Activated T-cell treated with anti-CD3 and anti-CD28 coated beads, Interleukin-2, amount 50 U/mL, for 72 hours (primary cell): ENCODE results near the gene MCUB. TPM values are rescaled to one million over a fixed set of nuclear protein-coding genes. Genes with fewer than 3 reads are reported as not detected.

ENCODE experiments used
- ATAC-seq, 2 donors: fragments of 150-1000 bp; cut with Tn5 transposase; replicated peaks in 1 of 2; 2 replicates each; pipeline ENCODE4 v1.10.0; 2021; ENCODE audit warnings: moderate library complexity in 2 of 2, mild to moderate bottlenecking in 1 of 2
- DNase-seq, 2 donors: peaks; one replicate each; pipeline ENCODE4 v3.0.0; 2021 to 2022; ENCODE audit warnings: mixed read lengths in 1 of 2
- H3K27ac Mint-ChIP-seq: one replicate; pipeline ENCODE4 v1.8.0; 2022; ENCODE audit warnings: mild to moderate bottlenecking, moderate library complexity, mixed read lengths
- H3K27me3 Mint-ChIP-seq: one replicate; pipeline ENCODE4 v1.8.0; 2022; ENCODE audit warnings: low read depth, mixed read lengths
- H3K36me3 Mint-ChIP-seq, 2 donors: one replicate each; pipeline ENCODE4 v1.8.0; 2022; ENCODE audit warnings: mixed read lengths in 2 of 2, mild to moderate bottlenecking in 1 of 2; ENCODE audit not compliant: insufficient read depth in 2 of 2
- H3K4me1 Mint-ChIP-seq: one replicate; pipeline ENCODE4 v1.8.0; 2022; ENCODE audit warnings: low read depth, mixed read lengths
- H3K4me3 Mint-ChIP-seq, 2 donors: one replicate each; pipeline ENCODE4 v1.8.0; 2022; ENCODE audit warnings: mild to moderate bottlenecking in 2 of 2, mixed read lengths in 2 of 2, moderate library complexity in 2 of 2
- H3K9me3 Mint-ChIP-seq, 2 donors: one replicate each; pipeline ENCODE4 v1.8.0; 2022; ENCODE audit warnings: mixed read lengths in 2 of 2
- total RNA-seq, 2 donors: library from RNA; stranded (reverse); gene quantifications; one replicate each; pipeline ENCODE4 v1.2.3, GENCODE V29; 2022

Gene MCUB
- total RNA-seq, 2 donors from 2014 or later = 43.8 to 52.0 TPM

GRCh38 chr4:109648997-109649575, 89.0 kb downstream of the MCUB start:
- DNase-seq (no peak), ATAC-seq (no peak)
- H3K27ac Mint-ChIP-seq = peak overlapping the region; percentile 81
- peaks cover 10 to 14% of the 10 kb centered on the region in 2 donors for H3K36me3 Mint-ChIP-seq
- peaks cover 4 to 9% of the 10 kb centered on the region in 2 donors for H3K9me3 Mint-ChIP-seq
- H3K27me3 Mint-ChIP-seq = no peaks in the 10 kb centered on the region
- H3K4me3 Mint-ChIP-seq = peak overlapping the region; percentile 47 to 79
- peaks cover 32% of the 10 kb centered on the region for H3K4me1 Mint-ChIP-seq

- DNase-seq = peak; percentile 24 to 25
- H3K4me3 Mint-ChIP-seq = peak overlapping the region; percentile 4 to 21
- H3K4me1 Mint-ChIP-seq = peaks cover 32% of the 10 kb centered on the region
- H3K27ac Mint-ChIP-seq = no peak overlapping the region
- H3K36me3 Mint-ChIP-seq = peaks cover 10 to 14% of the 10 kb centered on the region in 2 donors
- no peaks in the 10 kb centered on the region for H3K27me3 Mint-ChIP-seq
- H3K9me3 Mint-ChIP-seq = peaks cover 4 to 9% of the 10 kb centered on the region in 2 donors
- peak; percentile 67 to 68 for ATAC-seq
Measured at GRCh38 chr4:109649872-109650271, 89.8 kb downstream of the MCUB start.

DNA sequence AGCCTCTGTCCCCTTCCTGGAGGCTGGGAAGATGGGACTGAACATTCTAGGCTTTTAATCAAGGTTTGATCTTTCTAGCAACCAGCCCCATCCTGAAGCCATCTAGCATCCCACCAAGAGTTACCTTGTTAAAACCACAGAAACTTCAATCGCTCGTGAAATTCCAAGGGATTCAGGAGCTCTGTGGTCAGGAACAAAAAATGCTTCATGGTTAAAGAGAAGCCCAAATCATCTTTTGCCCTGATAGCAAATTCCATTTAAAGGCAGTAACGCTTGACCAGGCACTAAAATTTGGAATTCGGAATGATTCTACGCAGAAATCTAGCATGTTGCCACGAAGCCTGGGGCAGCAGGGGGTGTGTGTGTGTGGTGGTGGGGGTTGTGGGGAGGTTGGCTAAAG, 95.3 kb downstream of the MCUB start:
- Mint-ChIP-seq H3K4me1 (peaks cover 17% of the 10 kb centered on the region), H3K4me3 (no peak overlapping the region), H3K9me3 (peaks cover 0 to 9% of the 10 kb centered on the region in 2 donors), H3K36me3 (peaks cover 6 to 9% of the 10 kb centered on the region in 2 donors), H3K27me3 (no peaks in the 10 kb centered on the region), H3K27ac (no peak overlapping the region)
- DNase-seq (no peak), ATAC-seq (no peak)

- H3K4me1 Mint-ChIP-seq = peaks cover 9% of the 10 kb centered on the region
Measured at GRCh38 chr4:109657854-109658418, 97.9 kb downstream of the MCUB start.

GRCh38 chr4:109658871-109659410, 98.9 kb downstream of the MCUB start:
- Mint-ChIP-seq H3K4me3 (no peak overlapping the region), H3K27me3 (no peaks in the 10 kb centered on the region), H3K9me3 (no peaks in the 10 kb centered on the region), H3K27ac (no peak overlapping the region), H3K36me3 (no peaks in the 10 kb centered on the region), H3K4me1 (peaks cover 9% of the 10 kb centered on the region)
- ATAC-seq = no peak
- no peak for DNase-seq

More at GRCh38 chr4:109657854-109658418, 97.9 kb downstream of the MCUB start:
- DNase-seq (no peak), ATAC-seq (no peak)
- Mint-ChIP-seq H3K4me3 (no peak overlapping the region), H3K36me3 (peaks cover 1% of the 10 kb centered on the region in 2 donors), H3K27me3 (no peaks in the 10 kb centered on the region), H3K27ac (no peak overlapping the region), H3K9me3 (no peaks in the 10 kb centered on the region)

DNA sequence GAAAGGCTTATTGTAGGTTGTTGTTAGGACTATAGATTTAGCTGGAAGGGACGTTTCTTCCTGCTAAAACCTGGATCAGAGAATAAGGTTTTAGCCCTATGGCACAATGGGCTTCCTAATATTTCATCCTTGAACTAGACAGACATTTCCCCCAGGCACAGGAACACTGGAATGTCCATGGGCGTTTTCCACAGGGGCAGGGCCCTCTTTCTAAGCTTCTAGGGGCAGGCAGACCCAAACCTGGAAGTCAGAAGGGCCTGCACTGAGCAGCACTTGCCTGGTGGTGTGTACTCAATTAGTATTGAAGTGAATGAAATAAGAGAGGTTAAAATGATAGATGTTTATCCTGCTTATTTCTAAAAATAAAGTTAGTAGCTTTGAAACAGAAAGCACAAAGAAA, 102.1 kb downstream of the MCUB start:
- ATAC-seq (no peak), DNase-seq (no peak)
- H3K36me3 Mint-ChIP-seq = peaks cover 0 to 2% of the 10 kb centered on the region in 2 donors
- no peaks in the 10 kb centered on the region for H3K9me3 Mint-ChIP-seq
- no peak overlapping the region for H3K27ac Mint-ChIP-seq
- H3K4me3 Mint-ChIP-seq = no peak overlapping the region
- H3K27me3 Mint-ChIP-seq = no peaks in the 10 kb centered on the region
- peaks cover 24% of the 10 kb centered on the region for H3K4me1 Mint-ChIP-seq

GRCh38 chr4:109662771-109663170, 102.7 kb downstream of the MCUB start:
- Mint-ChIP-seq H3K27me3 (no peaks in the 10 kb centered on the region), H3K9me3 (no peaks in the 10 kb centered on the region), H3K4me3 (no peak overlapping the region), H3K27ac (peak overlapping the region; percentile 40), H3K36me3 (peaks cover 0 to 2% of the 10 kb centered on the region in 2 donors), H3K4me1 (peaks cover 26% of the 10 kb centered on the region)
- DNase-seq (no peak), ATAC-seq (no peak)

DNA sequence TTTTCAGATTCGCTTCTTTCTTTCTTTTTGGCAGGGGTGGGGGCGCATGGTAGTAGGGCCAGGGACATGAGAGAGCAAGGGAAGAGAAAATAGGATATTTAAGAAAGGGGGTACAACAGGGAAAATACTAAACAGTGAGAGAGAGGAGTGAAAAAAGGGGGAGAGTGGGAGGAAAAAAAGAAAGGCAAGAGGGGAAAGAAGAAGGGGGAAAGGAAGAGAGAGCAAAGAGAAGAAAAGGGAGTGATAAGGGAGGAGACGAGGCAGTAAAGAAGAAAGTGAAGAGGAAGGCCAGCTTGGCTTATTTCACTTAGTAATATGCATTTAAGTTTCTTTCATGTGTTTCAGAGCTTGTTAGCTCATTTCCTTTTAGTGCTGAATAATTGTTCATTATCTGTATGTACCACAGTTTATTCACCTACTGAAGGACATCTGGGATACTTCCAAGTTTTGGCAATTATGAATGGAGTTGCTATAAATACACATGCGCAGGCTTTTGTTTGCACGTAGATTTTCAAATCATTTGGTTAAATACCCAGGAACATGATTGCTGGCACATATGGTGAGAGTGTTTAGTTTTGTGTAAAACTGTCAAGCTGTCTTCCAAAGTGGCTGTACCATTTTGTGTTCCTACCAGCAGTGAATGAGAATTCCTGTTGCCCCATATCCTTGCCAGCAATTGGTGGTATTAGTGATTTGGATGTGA, 105.9 kb downstream of the MCUB start:
- Mint-ChIP-seq H3K4me1 (peaks cover 44% of the 10 kb centered on the region), H3K9me3 (no peaks in the 10 kb centered on the region), H3K36me3 (peaks cover 2 to 14% of the 10 kb centered on the region in 2 donors), H3K27me3 (no peaks in the 10 kb centered on the region), H3K4me3 (no peak overlapping the region), H3K27ac (no peak overlapping the region)
- ATAC-seq (no peak), DNase-seq (no peak)

DNA sequence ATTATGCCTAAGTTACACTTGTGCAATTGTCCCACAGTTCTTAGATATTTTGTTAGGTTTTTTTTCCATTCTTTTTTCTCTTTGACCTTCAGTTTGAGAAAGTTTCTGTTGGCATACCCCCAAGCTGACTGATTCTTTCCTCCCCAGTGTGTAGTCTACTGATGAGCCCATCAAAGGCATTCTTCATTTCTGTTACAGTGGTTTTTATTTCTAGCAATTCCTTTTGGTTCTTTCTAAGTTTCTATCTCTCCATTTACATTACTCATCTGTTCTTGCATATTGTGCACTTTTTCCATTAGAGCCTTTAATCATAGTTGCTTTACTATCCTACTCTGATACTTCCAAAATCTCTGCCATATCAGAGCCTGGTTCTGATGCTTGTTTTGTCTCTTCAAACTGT, 111.3 kb downstream of the MCUB start:
- Mint-ChIP-seq H3K27me3 (no peaks in the 10 kb centered on the region), H3K4me3 (no peak overlapping the region), H3K27ac (peak overlapping the region; percentile 5), H3K36me3 (peaks cover 9 to 25% of the 10 kb centered on the region in 2 donors), H3K4me1 (peaks cover 51% of the 10 kb centered on the region), H3K9me3 (peaks cover 5 to 6% of the 10 kb centered on the region in 2 donors)
- ATAC-seq = peak in 1 of 2 donors; percentile 25
- DNase-seq = no peak

DNA sequence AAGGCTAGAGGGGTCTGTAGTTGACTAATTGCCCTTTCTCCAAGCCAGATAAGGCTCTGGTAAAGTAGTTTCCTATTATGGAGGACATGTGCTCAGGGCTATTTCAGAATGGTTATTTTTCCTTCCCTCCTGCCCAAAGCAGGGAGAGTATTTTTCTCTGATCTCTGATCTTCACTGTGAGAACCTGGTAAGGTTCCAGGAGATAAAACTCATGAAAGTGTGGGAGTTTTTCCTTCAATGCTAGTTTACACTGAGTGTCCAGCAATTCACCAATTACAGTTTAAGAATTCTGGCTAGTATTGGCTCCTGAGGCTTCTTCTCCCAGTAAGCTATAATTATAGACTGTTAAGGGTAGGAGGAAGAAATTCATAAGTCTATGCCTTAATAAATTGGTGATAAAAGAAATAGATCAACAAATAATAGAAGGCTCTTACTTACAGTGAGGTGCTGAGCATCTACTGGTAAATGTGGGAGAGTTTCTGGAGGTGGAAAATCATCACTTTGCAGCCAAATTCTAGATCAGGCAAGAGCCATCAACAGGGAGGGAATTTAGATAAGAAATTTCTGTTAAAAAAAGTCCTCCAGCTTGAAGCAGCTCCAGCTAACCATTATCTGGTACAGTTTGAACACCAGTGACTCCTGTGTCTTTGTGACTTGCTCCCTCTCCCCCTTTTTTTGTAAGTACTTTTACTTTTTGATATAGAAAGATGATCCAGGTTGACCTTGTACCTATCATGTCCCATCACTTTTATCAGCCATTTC, 112.3 kb downstream of the MCUB start:
- no peak for ATAC-seq
- no peak overlapping the region for H3K4me3 Mint-ChIP-seq
- no peak for DNase-seq
- peaks cover 41% of the 10 kb centered on the region for H3K4me1 Mint-ChIP-seq
- H3K27me3 Mint-ChIP-seq = no peaks in the 10 kb centered on the region
- peaks cover 5 to 6% of the 10 kb centered on the region in 2 donors for H3K9me3 Mint-ChIP-seq
- peaks cover 9 to 27% of the 10 kb centered on the region in 2 donors for H3K36me3 Mint-ChIP-seq
- H3K27ac Mint-ChIP-seq = no peak overlapping the region

GRCh38 chr4:109673303-109673702, 113.3 kb downstream of the MCUB start:
- no peak for DNase-seq
- Mint-ChIP-seq H3K27ac (no peak overlapping the region), H3K27me3 (no peaks in the 10 kb centered on the region), H3K4me3 (no peak overlapping the region), H3K36me3 (peaks cover 9 to 27% of the 10 kb centered on the region in 2 donors), H3K4me1 (peaks cover 34% of the 10 kb centered on the region), H3K9me3 (peaks cover 5 to 6% of the 10 kb centered on the region in 2 donors)
- no peak for ATAC-seq

GRCh38 chr4:109675181-109675580, 115.1 kb downstream of the MCUB start:
- Mint-ChIP-seq H3K9me3 (peaks cover 5 to 6% of the 10 kb centered on the region in 2 donors), H3K27me3 (no peaks in the 10 kb centered on the region), H3K27ac (no peak overlapping the region), H3K4me3 (no peak overlapping the region), H3K4me1 (peaks cover 16% of the 10 kb centered on the region), H3K36me3 (peaks cover 8 to 26% of the 10 kb centered on the region in 2 donors)
- ATAC-seq (peak in 1 of 2 donors; percentile 80), DNase-seq (no peak)
